A549 (cell line): Measurements from ENCODE around the gene GGA2. TPM values are rescaled to one million over a fixed set of nuclear protein-coding genes. Genes with fewer than 3 reads are reported as not detected.

Experiments used
- ATAC-seq, 2 experiments: fragments of 200-7000 bp in 1 of 2; fragments of >200 bp in 1 of 2; cut with Nextera tagmentation in 1 of 2; cut with Tn5 transposase in 1 of 2; 3 replicates each; pipeline versions ENCODE4 v1.8.0 to v1.9.1; 2018 to 2020; ENCODE audit warnings: mild to moderate bottlenecking in 1 of 2, moderate library complexity in 1 of 2
- CTCF ChIA-PET: fragments of 300-600 bp; sonication (Branson Sonifier 250); formaldehyde crosslinking; extraction: SDS; loops from one replicate; lab custom pipeline; 2021; ENCODE audit warnings: antibody characterized with exemption, inconsistent platforms; lab: Yijun Ruan, JAX
- POLR2A ChIA-PET: fragments of 350-600 bp; formaldehyde crosslinking; extraction: SDS; loops from one replicate; lab custom pipeline; 2021; ENCODE audit warnings: antibody characterized with exemption, inconsistent platforms; lab: Yijun Ruan, JAX
- DNase-seq, 2 experiments: peaks; one replicate each; pipeline versions ENCODE4 v3.0.0 to v3.0.0-alpha.2; 2011 to 2016; ENCODE audit warnings: low read depth in 1 of 2, low spot score in 1 of 2
- FAIRE-seq: peaks from 2 replicates; lab custom pipeline; 2011; peaks lifted over from hg19 to GRCh38; lab: Jason Lieb, UNC
- H3K27ac ChIP-seq, 2 experiments: fragments of >200 bp; sonication (Bioruptor Twin); formaldehyde crosslinking; 3 replicates each; pipeline ENCODE4 v1.5.1; 2016 to 2017
- H3K4me1 ChIP-seq: fragments of >200 bp; sonication (Bioruptor Twin); formaldehyde crosslinking; 3 replicates; pipeline ENCODE4 v1.6.1; 2016
- H3K4me2 ChIP-seq: fragments of >200 bp; sonication (Bioruptor Twin); formaldehyde crosslinking; 3 replicates; pipeline ENCODE4 v1.6.1; 2016
- H3K4me3 ChIP-seq: fragments of >200 bp; sonication (Bioruptor Twin); formaldehyde crosslinking; 3 replicates; pipeline ENCODE4 v1.5.1; 2016
- H3K9me3 ChIP-seq: fragments of >200 bp; sonication (Bioruptor Twin); formaldehyde crosslinking; 3 replicates; pipeline ENCODE4 v1.6.1; 2016
- BHLHE40 ChIP-seq: IDR thresholded peaks from 2 replicates; pipeline ENCODE4 v1.6.1; 2012; ENCODE audit warnings: low read depth, low read length, inconsistent platforms
- CBX2 ChIP-seq: fragments of 200-600 bp; sonication (generic); IDR thresholded peaks from 2 replicates; pipeline ENCODE4 v1.6.1; 2016; ENCODE audit warnings: low read depth, mild to moderate bottlenecking, borderline replicate concordance
- CHD2 ChIP-seq: fragments of 150-350 bp; IDR thresholded peaks from 2 replicates; pipeline ENCODE4 v1.6.1; 2014; ENCODE audit warnings: low read length; ENCODE audit not compliant: partially characterized antibody
- CTCF ChIP-seq: fragments of >200 bp; sonication (Bioruptor Twin); formaldehyde crosslinking; IDR thresholded peaks from 3 replicates; pipeline ENCODE4 v1.5.1; 2016
- EHMT2 ChIP-seq: fragments of 200-600 bp; sonication (generic); IDR thresholded peaks from 2 replicates; pipeline ENCODE4 v1.6.1; 2016; ENCODE audit warnings: antibody characterized with exemption, low read depth, mild to moderate bottlenecking, moderate library complexity
- ELK1 ChIP-seq: fragments of 150-350 bp; IDR thresholded peaks from 2 replicates; pipeline ENCODE4 v1.6.1; 2014; ENCODE audit warnings: low read depth, mild to moderate bottlenecking, low read length
- FOSB ChIP-seq: fragments of 250-450 bp; sonication (Bioruptor Pico); IDR thresholded peaks from 2 replicates; pipeline ENCODE4 v1.5.0; 2020; ENCODE audit warnings: mild to moderate bottlenecking, moderate library complexity
- GATA3 ChIP-seq: IDR thresholded peaks from 2 replicates; pipeline ENCODE4 v1.6.1; 2012; ENCODE audit warnings: borderline replicate concordance
- HES2 ChIP-seq: fragments of >200 bp; sonication (Bioruptor Twin); formaldehyde crosslinking; IDR thresholded peaks from 2 replicates; pipeline ENCODE4 v1.6.1; 2016
- HEYL ChIP-seq: fragments of 250-450 bp; sonication (Bioruptor Pico); IDR thresholded peaks from 2 replicates; pipeline ENCODE4 v1.8.0; 2021; ENCODE audit warnings: mild to moderate bottlenecking, moderate library complexity
- HOXA7 ChIP-seq: fragments of 250-450 bp; sonication (Bioruptor Pico); IDR thresholded peaks from 2 replicates; pipeline ENCODE4 v1.5.0; 2020; ENCODE audit warnings: mild to moderate bottlenecking, moderate library complexity
- HOXB5 ChIP-seq: fragments of 250-450 bp; sonication (Bioruptor Pico); IDR thresholded peaks from 2 replicates; pipeline ENCODE4 v1.5.0; 2020; ENCODE audit warnings: mild to moderate bottlenecking, moderate library complexity
- JUN ChIP-seq, 2 experiments: fragments of >200 bp; sonication (Bioruptor Twin); formaldehyde crosslinking; IDR thresholded peaks; 2 replicates in 1 of 2; 3 replicates in 1 of 2; pipeline ENCODE4 v1.6.1; 2016 to 2017
- JUNB ChIP-seq: fragments of >200 bp; sonication (Bioruptor Twin); formaldehyde crosslinking; IDR thresholded peaks from 2 replicates; pipeline ENCODE4 v1.6.1; 2016
- MAX ChIP-seq: IDR thresholded peaks from 2 replicates; pipeline ENCODE4 v1.6.1; 2012
- MYC ChIP-seq: IDR thresholded peaks from 2 replicates; pipeline ENCODE4 v1.6.1; 2012; ENCODE audit warnings: mild to moderate bottlenecking, inconsistent platforms, low read length, improper control_type of control experiment, borderline replicate concordance
- NFE2L2 ChIP-seq: fragments of 150-350 bp; conservative IDR thresholded peaks from 2 replicates; pipeline ENCODE4 v1.6.1; 2014; ENCODE audit warnings: low read length
- PBX3 ChIP-seq: IDR thresholded peaks from 2 replicates; pipeline ENCODE4 v1.6.1; 2012
- PHF8 ChIP-seq: fragments of 200-600 bp; sonication (generic); IDR thresholded peaks from 2 replicates; pipeline ENCODE4 v1.6.1; 2016; ENCODE audit warnings: low read depth, mild to moderate bottlenecking, antibody characterized with exemption, moderate library complexity, borderline replicate concordance
- POLR2A ChIP-seq: IDR thresholded peaks from 2 replicates; pipeline ENCODE4 v1.6.1; 2012; ENCODE audit warnings: mild to moderate bottlenecking, low read length
- RAD21 ChIP-seq, 2 experiments: fragments of >200 bp in 1 of 2; sonication (Bioruptor Twin) in 1 of 2; formaldehyde crosslinking in 1 of 2; IDR thresholded peaks in 1 of 2; conservative IDR thresholded peaks in 1 of 2; 2 replicates in 1 of 2; 3 replicates in 1 of 2; pipeline ENCODE4 v1.6.1; 2012 to 2018; ENCODE audit warnings: inconsistent platforms in 1 of 2
- RFX5 ChIP-seq: fragments of 450-650 bp; IDR thresholded peaks from 2 replicates; pipeline ENCODE4 v1.7.1; 2014; ENCODE audit warnings: antibody characterized with exemption, mild to moderate bottlenecking, moderate library complexity
- USF2 ChIP-seq: fragments of 450-650 bp; IDR thresholded peaks from 2 replicates; pipeline ENCODE4 v1.6.1; 2014; ENCODE audit warnings: antibody characterized with exemption
- WGBS: methylation state at CpG from one replicate; pipeline ENCODE4 v1.1.6; 2017; ENCODE audit errors: missing lambda C conversion rate; 5-methylcytosine and 5-hydroxymethylcytosine counted together
- polyA plus RNA-seq, 4 experiments: library from polyadenylated mRNA; depleted of rRNA in 3 of 4; stranded (reverse); fragments of >200 nt; fragmentation: RNase III in 1 of 4; extraction: RNeasy Plus Mini Kit Qiagen cat#74134 plus additional on column Dnase treatment in 1 of 4; gene quantifications; 2 replicates in 3 of 4; 3 replicates in 1 of 4; pipeline ENCODE4 v1.2.3, GENCODE V29; 2011 to 2017

Gene GGA2
- polyA plus RNA-seq, 2 of the 4 experiments (the other 2 are of a cell fraction): 33.1 to 57.9 TPM

- POLR2A ChIA-PET: interaction anchor here (0.7 kb wide), 1 partner anchor 1898 kb away, joined by 4 read pairs; no protein-coding TSS in a partner anchor
- DNase-seq: no peak
- Histone ChIP-seq H3K4me1 (peaks cover 23% of the 10 kb centered on the region), H3K9me3 (no peaks in the 10 kb centered on the region), H3K4me2 (no peak overlapping the region), H3K4me3 (no peak overlapping the region), H3K27ac (0 out of 6 replicates have a peak overlapping the region, but pooled peaks of 1 of the 2 experiments have one; percentile 14)
- FAIRE-seq: no peak
- 77% methylated on average over 12 of the region's 12 CpGs for WGBS
- CTCF ChIA-PET: interaction anchor here (1.0 to 2.3 kb wide), 2 partner anchors 8 to 15 kb away, joined by 3 to 6 read pairs; no protein-coding TSS in a partner anchor
- no peak; a peak in 2 of 6 replicates for ATAC-seq
- TF ChIP-seq MAX: no peak
- TF ChIP-seq RFX5: no peak
- TF ChIP-seq PBX3: no peak
Observed at GRCh38 chr16:23496821-23497542, 13.3 kb downstream of the GGA2 start.

- no peaks in the 10 kb centered on the region for H3K9me3 ChIP-seq
- ATAC-seq: no peak
- no peak for DNase-seq
- CTCF ChIA-PET: interaction anchor here (0.8 to 1.3 kb wide), 2 partner anchors 61 to 66 kb away, joined by 3 read pairs; no protein-coding TSS in a partner anchor
- H3K4me1 ChIP-seq: peaks cover 27% of the 10 kb centered on the region
- 94% methylated on average over 4 of the region's 4 CpGs for WGBS
- no peak overlapping the region for H3K27ac ChIP-seq
- H3K4me3 ChIP-seq: no peak overlapping the region
- no peak overlapping the region for H3K4me2 ChIP-seq
- TF ChIP-seq JUN (IDR thresholded peaks at IDR 0.05): no peak
- no peak for TF ChIP-seq ELK1
- no peak for TF ChIP-seq EHMT2
- TF ChIP-seq POLR2A: no peak
- TF ChIP-seq USF2: no peak
- TF ChIP-seq CHD2: no peak
- no peak for TF ChIP-seq GATA3
- TF ChIP-seq HES2: no peak
- TF ChIP-seq MAX: no peak
- TF ChIP-seq FOSB (CRISPR knock-in tag): no peak
- no peak for TF ChIP-seq PHF8
- TF ChIP-seq CTCF: no peak
- TF ChIP-seq, all 56 proteins: peak for 0
- POLR2A ChIA-PET: interaction anchor here (0.6 to 0.7 kb wide), 2 partner anchors 14 to 31 kb away, joined by 7 to 8 read pairs; no protein-coding TSS in a partner anchor
- FAIRE-seq: no peak
Observed at GRCh38 chr16:23495671-23496070, 14.6 kb downstream of the GGA2 start.

- Histone ChIP-seq H3K4me3 (no peak overlapping the region), H3K4me2 (no peak overlapping the region), H3K9me3 (no peaks in the 10 kb centered on the region), H3K4me1 (peaks cover 25% of the 10 kb centered on the region), H3K27ac (no peak overlapping the region)
- no peak for DNase-seq
- no peak for FAIRE-seq
- ATAC-seq: no peak
- WGBS: 89% methylated on average over 11 of the region's 11 CpGs
- ChIA-PET CTCF (interaction anchor here (0.5 to 2.2 kb wide), 2 partner anchors 10 to 312 kb away, joined by 3 to 5 read pairs; no protein-coding TSS in a partner anchor), POLR2A (no interaction called here)
- TF ChIP-seq POLR2A: no peak
- TF ChIP-seq HEYL (CRISPR knock-in tag): no peak
- TF ChIP-seq NFE2L2: no peak
- TF ChIP-seq HOXB5 (CRISPR knock-in tag): no peak
- no peak for TF ChIP-seq CBX2
- no peak for TF ChIP-seq BHLHE40
- no peak for TF ChIP-seq RAD21 (conservative IDR thresholded peaks at IDR 0.05 in 1 of 2, IDR thresholded peaks at IDR 0.05 in 1 of 2)
- no peak for TF ChIP-seq HOXA7 (CRISPR knock-in tag)
- TF ChIP-seq JUNB: no peak
- no peak for TF ChIP-seq MYC
Observed at GRCh38 chr16:23494188-23494587, 16.1 kb downstream of the GGA2 start.
